MM.1S (cell line): ENCODE results near the gene VAV2.

Source experiments
- DNase-seq: peaks from one replicate; pipeline ENCODE4 v3.0.0-alpha.2; 2015
- H2AFZ ChIP-seq: fragments of 300-600 bp; sonication (generic); 2 replicates; pipeline ENCODE4 v1.6.0; 2016; ENCODE audit warnings: antibody characterized with exemption, low read length
- H3F3A ChIP-seq: fragments of 300-600 bp; sonication (generic); 2 replicates; pipeline ENCODE4 v1.6.1; 2016; ENCODE audit warnings: mild to moderate bottlenecking, antibody characterized with exemption, low read length, moderate library complexity, mixed read lengths; ENCODE audit not compliant: insufficient read depth
- H3K27ac ChIP-seq: fragments of 300-600 bp; sonication (generic); 2 replicates; pipeline ENCODE4 v1.5.1; 2016; ENCODE audit warnings: mild to moderate bottlenecking, low read length
- H3K27me3 ChIP-seq: fragments of 300-600 bp; sonication (generic); replicated peaks from 2 replicates; pipeline ENCODE4 v1.6.0; 2016; ENCODE audit warnings: low read length; ENCODE audit not compliant: insufficient read depth
- H3K36me3 ChIP-seq: fragments of 300-600 bp; sonication (generic); replicated peaks from 2 replicates; pipeline ENCODE4 v1.6.1; 2016; ENCODE audit warnings: mild to moderate bottlenecking, low read length, mixed read lengths; ENCODE audit not compliant: insufficient read depth
- H3K4me1 ChIP-seq: fragments of 300-600 bp; sonication (generic); 2 replicates; pipeline ENCODE4 v1.6.1; 2016; ENCODE audit warnings: low read length, mixed read lengths
- H3K4me2 ChIP-seq: fragments of 300-600 bp; sonication (generic); 2 replicates; pipeline ENCODE4 v1.6.0; 2016; ENCODE audit warnings: low read depth, low read length
- H3K4me3 ChIP-seq: fragments of 300-600 bp; sonication (generic); 2 replicates; pipeline ENCODE4 v1.5.1; 2016; ENCODE audit warnings: low read length, mixed read lengths
- H3K79me2 ChIP-seq: fragments of 300-600 bp; sonication (generic); 2 replicates; pipeline ENCODE4 v1.6.1; 2016; ENCODE audit warnings: mixed run types, low read length, mixed read lengths
- H3K9ac ChIP-seq: fragments of 300-600 bp; sonication (generic); 2 replicates; pipeline ENCODE4 v1.6.1; 2016; ENCODE audit warnings: low read length, mixed read lengths
- H3K9me2 ChIP-seq: fragments of 300-600 bp; sonication (generic); replicated peaks from 2 replicates; pipeline ENCODE4 v1.6.1; 2016; ENCODE audit warnings: mild to moderate bottlenecking, low read length, mixed read lengths; ENCODE audit not compliant: insufficient read depth
- H3K9me3 ChIP-seq: fragments of 300-600 bp; sonication (generic); replicated peaks from 2 replicates; pipeline ENCODE4 v1.6.1; 2016; ENCODE audit warnings: mild to moderate bottlenecking, low read length, mixed read lengths; ENCODE audit not compliant: insufficient read depth
- H4K20me1 ChIP-seq: fragments of 300-600 bp; sonication (generic); 2 replicates; pipeline ENCODE4 v1.6.1; 2016; ENCODE audit warnings: mild to moderate bottlenecking, low read length, moderate library complexity, mixed read lengths; ENCODE audit not compliant: insufficient read depth
- EZH2 ChIP-seq: fragments of 300-600 bp; sonication (generic); optimal IDR thresholded peaks from 2 replicates; pipeline ENCODE3; 2017; ENCODE audit warnings: low read depth, mild to moderate bottlenecking, antibody characterized with exemption, low read length, mixed read lengths
- EZH2phosphoT487 ChIP-seq: fragments of 300-600 bp; sonication (generic); IDR thresholded peaks from 2 replicates; pipeline ENCODE4 v1.6.1; 2018; ENCODE audit warnings: antibody characterized with exemption, low read length
- TF ChIP-seq, protein P1 (sequence below): fragments of 300-600 bp; sonication (generic); IDR thresholded peaks from 2 replicates; pipeline ENCODE4 v1.5.1; 2016; ENCODE audit warnings: antibody characterized with exemption, low read length, mixed read lengths

The VAV2 gene

DNA sequence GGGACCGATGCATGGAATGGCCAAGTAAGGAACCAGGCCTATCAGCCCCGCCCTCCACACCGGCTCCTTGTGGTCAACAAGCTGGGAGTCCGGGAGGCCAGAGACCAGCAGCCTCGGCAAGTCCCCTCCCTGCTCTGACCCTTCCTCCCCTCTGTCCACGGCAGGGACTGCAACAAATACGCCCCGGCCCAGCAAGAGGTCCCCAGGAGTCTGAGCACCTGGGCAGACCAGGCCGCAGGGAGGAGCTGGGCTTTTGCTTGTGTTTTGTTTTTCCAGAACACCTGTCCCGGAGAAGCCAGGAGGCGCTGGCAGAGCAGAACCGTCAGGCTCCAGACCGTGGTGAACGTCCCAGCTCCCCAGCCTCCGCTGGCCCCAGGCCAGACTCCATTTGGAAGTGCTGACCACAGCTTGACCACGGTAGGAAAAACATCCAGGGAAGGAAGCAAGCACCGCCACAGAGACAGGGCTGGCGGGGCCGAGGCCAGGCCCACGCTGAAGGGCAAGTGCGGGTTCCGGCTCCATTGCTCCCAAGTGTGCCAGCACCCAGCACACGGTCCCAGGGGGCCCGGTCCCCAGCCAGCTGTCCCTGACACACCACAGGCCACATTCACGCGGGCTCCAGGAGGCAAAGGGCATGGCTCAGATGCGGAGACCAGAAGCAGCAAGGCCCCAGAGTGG, 56.7 kb downstream of the VAV2 start:
- Histone ChIP-seq H3K9me3 (no peaks in the 10 kb centered on the region), H3K27ac (no peak overlapping the region), H3K9ac (no peak overlapping the region), H3K27me3 (peaks cover 23% of the 10 kb centered on the region), H3K4me1 (no peaks in the 10 kb centered on the region), H3K79me2 (no peaks in the 10 kb centered on the region), H4K20me1 (no peaks in the 10 kb centered on the region), H3K4me2 (no peak overlapping the region), H3K4me3 (no peak overlapping the region), H3F3A (no peaks in the 10 kb centered on the region), H3K36me3 (no peaks in the 10 kb centered on the region), H3K9me2 (no peaks in the 10 kb centered on the region), H2AFZ (no peak overlapping the region)
- no peak for TF ChIP-seq EZH2phosphoT487
- no peak for TF ChIP-seq EZH2
- TF ChIP-seq, protein P1, sequence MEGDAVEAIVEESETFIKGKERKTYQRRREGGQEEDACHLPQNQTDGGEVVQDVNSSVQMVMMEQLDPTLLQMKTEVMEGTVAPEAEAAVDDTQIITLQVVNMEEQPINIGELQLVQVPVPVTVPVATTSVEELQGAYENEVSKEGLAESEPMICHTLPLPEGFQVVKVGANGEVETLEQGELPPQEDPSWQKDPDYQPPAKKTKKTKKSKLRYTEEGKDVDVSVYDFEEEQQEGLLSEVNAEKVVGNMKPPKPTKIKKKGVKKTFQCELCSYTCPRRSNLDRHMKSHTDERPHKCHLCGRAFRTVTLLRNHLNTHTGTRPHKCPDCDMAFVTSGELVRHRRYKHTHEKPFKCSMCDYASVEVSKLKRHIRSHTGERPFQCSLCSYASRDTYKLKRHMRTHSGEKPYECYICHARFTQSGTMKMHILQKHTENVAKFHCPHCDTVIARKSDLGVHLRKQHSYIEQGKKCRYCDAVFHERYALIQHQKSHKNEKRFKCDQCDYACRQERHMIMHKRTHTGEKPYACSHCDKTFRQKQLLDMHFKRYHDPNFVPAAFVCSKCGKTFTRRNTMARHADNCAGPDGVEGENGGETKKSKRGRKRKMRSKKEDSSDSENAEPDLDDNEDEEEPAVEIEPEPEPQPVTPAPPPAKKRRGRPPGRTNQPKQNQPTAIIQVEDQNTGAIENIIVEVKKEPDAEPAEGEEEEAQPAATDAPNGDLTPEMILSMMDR: no peak
- DNase-seq: no peak

DNA sequence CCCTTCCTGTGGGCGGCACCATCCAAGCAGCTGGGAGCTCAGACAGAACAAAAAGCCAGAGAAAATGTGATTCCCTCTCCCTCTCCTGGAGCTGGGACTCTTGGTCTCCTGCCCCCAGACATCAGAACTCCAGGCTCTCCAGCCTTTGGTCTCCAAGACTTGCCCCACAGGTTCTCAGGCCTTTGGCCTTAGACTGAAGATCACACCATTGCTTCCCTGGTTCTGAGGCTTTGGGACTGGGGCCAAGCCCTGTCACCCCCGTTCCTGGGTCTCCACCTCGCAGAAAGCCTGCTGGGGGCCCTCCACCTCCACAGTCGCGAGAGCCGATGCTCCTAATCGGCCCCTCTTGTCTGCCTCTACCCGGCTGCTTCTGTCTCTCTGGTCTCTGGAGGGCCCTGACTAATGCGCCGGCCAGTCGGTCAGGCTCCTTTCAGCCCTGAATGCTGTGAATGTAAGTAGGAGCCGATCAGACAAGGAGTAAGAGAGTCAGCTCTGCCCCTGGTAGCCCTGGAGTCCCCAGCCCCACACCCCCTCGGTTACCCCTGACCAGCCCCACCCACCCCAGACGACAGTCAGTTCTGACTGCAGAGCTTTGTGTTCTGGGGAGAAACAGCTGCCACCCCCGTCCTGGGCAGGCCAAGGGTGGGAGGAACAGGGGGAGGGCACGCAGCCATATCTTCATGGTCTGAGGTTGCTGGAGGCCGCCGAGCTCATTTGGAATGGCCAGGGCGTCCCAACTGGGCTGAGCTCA, 57.5 kb downstream of the VAV2 start:
- no peak overlapping the region for H3K4me3 ChIP-seq
- no peaks in the 10 kb centered on the region for H3K9me2 ChIP-seq
- H3F3A ChIP-seq: no peaks in the 10 kb centered on the region
- H3K9me3 ChIP-seq: no peaks in the 10 kb centered on the region
- no peak overlapping the region for H3K27ac ChIP-seq
- H3K9ac ChIP-seq: no peak overlapping the region
- no peak for DNase-seq
- H3K27me3 ChIP-seq: peaks cover 23% of the 10 kb centered on the region
- no peaks in the 10 kb centered on the region for H3K79me2 ChIP-seq
- no peak overlapping the region for H2AFZ ChIP-seq
- no peaks in the 10 kb centered on the region for H3K36me3 ChIP-seq
- no peaks in the 10 kb centered on the region for H4K20me1 ChIP-seq
- H3K4me1 ChIP-seq: no peaks in the 10 kb centered on the region
- no peak overlapping the region for H3K4me2 ChIP-seq
- TF ChIP-seq, protein P1: no peak
- TF ChIP-seq EZH2phosphoT487 (no peak), EZH2 (no peak)

DNA sequence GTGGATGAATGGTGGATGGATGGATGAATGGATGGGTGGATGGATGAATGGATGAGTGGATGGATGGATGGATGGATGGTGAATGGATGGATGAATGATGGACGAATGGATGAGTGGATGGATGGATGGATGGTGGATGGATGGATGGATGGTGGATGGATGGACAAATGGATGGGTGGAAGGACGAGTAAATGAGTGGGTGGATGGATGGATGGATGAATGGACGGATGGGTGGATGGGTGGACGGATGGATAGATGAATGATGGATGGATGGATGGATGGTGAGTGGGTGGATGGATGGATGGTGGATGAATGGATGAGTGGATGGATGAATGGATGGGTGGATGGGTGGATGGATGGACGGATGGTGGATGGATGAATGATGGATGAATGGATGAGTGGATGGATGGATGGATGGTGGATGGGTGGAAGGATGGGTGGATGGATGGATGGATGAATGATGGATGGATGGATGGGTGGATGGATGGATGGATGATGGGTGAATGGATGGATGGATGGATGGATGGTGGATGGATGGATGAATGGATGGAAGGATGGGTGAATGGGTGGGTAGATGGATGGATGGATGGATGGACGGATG, 58.6 kb downstream of the VAV2 start:
- peaks cover 23% of the 10 kb centered on the region for H3K27me3 ChIP-seq
- no peak overlapping the region for H2AFZ ChIP-seq
- H3K27ac ChIP-seq: no peak overlapping the region
- no peaks in the 10 kb centered on the region for H3K9me3 ChIP-seq
- TF ChIP-seq EZH2phosphoT487 (no peak), EZH2 (no peak)
- TF ChIP-seq, protein P1: no peak
- H4K20me1 ChIP-seq: no peaks in the 10 kb centered on the region
- H3K4me1 ChIP-seq: no peaks in the 10 kb centered on the region
- no peaks in the 10 kb centered on the region for H3F3A ChIP-seq
- H3K9me2 ChIP-seq: no peaks in the 10 kb centered on the region
- H3K79me2 ChIP-seq: no peaks in the 10 kb centered on the region
- DNase-seq: no peak
- H3K4me2 ChIP-seq: no peak overlapping the region
- H3K4me3 ChIP-seq: no peak overlapping the region
- H3K9ac ChIP-seq: no peak overlapping the region
- no peaks in the 10 kb centered on the region for H3K36me3 ChIP-seq
